Eye (tissue), 1 donor: ENCODE data around the gene LCN9.

ENCODE experiments used
- DNase-seq: peaks from one replicate; pipeline ENCODE4 v3.0.0-alpha.2; 2015

The LCN9 gene

DNA sequence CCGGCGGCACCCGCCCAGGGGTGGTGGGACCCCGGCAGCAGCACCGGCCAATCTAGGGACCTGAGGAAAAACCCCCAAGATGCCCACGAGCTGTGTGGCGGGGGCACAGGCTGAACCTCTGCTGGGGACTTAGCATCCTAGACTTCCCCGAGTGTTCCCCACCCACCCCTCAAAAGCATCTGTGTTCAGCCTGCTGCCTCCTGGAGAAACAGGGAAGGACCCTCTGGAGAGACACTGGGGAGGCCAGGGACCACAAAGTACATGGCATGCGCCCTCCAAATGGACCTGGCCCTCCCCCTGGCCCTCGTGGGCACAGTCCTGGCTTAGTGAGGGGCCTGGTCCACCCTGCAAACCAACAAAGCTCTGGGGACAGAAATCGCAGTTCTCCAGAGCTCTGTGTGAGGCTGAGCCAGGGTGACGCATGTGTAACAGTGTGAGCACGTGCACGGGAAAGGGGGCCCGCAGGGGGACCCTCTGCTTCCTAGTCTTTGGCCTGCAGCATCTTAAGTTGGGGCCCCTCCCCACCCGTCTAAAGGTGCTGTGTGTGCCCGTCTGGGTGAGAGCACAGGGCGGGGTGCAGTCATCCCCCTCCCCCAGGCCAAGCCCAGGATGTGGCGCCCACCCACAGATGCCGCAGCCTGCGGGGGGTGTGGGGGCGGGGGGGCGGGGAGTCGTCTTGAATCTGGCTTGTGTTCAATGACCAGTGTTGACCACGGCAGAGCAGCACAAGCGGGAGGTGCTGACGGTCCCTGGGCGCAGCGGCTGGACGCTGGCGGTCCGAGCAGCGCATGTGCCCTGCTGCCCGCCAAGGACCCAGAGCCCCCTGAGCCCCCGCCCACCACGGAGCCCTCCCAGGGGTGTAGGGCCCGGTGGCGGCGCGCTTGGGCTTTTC, 38.2 kb downstream of the LCN9 start:
- peak; percentile 75 for DNase-seq

DNA sequence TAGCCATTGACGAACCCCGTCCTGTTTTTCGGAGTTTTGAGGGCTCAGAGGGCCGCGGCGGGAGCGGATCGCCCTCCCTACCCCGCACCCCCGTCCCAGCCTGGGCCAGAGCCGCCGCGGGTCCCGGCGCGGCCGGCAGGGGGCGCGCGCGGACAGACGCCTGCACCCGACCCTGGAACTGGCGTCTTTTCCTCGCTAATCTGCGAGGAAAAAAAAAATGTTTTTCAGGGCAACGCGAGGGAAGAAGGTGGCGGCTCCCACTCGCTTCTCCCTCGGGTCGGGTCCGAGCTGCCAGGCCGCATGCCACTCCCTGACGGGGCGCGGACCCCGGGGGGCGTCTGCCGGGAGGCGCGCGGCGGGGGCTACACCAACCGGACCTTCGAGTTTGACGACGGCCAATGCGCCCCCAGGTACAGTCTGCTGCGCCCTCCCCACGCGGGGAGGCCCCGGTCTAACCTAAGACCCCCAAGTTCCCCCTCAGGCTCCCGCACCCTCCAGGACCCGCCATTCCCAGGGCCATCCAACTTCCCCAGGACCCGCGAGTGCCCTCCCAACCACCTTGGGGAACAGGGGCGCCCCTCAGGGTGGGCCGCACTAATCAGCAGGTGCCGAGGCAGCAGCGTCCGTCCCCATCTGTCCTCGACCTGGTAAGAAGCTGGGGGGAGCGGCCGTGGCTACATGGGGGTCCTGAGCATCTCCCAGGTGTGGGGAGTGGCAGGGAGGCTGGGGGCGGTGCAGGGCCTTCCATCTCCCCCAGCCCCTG, 39.0 kb downstream of the LCN9 start, which contains the start of gene KCNT1:
Gene KCNT1, plus strand, starts transcription at position 227 of the 763 bp plus-strand sequence. Its CDS starts 74 bp downstream, at position 301.
- peak; percentile 91 for DNase-seq

DNA sequence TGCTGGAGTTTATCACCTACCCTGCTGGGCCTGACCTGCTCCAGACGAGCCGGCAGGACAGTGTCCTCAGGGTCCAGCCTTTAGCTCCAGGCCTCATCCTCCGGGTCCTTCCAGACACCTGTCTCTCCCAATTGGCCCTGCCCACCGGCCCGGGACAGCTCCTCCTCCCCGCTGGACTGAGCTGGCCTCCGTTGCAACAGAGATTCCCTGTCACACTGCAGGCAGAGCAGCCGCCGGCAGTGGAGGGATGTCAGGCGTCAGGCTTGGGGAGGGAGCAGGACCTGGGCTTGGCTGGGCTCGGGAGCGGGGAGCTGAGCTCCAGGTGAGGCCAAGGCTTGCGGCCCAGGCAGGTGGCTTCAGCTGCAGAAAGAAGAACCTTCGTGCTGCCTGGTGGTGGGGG, 40.6 kb downstream of the LCN9 start:
- DNase-seq, result no peak

DNA sequence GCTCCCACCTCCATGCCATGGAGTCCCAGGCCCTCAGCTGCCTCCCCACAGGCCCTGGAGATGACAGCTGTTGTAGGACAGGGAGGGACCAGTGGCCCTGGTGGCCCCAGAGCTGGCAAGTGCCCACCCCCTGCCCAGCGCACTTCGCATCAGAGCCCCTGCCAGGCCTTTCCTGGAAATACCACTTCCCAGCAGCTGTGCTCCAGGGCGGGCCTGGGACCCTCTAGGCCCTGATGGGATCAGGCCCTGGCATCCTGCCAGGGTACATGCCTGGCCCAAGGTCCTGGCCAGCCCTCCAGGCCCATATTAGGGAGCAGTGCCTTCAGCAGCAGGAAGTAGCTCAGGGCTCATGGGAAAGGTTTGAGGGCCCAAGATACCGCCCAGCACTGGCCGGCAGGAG, 41.4 kb downstream of the LCN9 start:
- no peak for DNase-seq

DNA sequence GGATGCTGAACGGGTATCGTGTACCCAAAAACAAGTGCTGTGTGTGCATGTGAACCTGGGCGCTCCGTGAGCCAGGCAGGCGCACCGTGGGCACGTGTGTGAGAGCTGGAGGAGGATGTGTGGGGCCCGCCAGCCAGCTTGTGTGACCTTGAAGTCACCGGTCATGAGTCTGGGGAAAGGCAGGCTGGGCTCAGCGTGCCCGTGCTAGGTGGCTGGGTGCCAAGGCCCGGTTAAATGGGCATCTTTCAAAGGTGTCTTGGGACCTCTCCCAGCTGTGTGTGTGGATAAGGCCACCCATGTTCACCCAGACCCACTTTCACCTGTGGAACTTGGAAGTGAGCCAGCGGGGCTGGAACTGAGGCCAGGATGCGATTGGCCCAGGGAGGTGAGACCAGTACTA, 42.3 kb downstream of the LCN9 start:
- no peak for DNase-seq

DNA sequence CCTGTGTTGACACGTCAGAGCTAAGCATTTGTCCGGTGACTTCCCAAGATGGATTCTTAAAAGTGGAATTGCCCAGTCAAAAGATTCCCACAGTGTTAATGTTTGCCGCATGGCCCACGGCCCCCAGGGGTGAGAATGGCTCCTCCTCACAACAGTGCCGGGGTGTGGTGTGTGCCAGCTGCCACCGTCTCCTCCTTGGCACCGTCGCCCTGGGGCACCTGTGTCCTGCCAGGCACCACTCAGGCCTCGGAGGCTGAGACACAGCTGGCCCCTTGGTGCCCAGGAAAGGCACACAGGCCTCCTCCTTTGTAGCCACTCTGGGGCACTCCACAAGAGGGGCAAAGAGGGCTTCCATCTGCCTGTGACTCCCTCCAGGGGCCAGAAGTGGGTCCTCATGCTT, 43.2 kb downstream of the LCN9 start:
- no peak for DNase-seq

DNA sequence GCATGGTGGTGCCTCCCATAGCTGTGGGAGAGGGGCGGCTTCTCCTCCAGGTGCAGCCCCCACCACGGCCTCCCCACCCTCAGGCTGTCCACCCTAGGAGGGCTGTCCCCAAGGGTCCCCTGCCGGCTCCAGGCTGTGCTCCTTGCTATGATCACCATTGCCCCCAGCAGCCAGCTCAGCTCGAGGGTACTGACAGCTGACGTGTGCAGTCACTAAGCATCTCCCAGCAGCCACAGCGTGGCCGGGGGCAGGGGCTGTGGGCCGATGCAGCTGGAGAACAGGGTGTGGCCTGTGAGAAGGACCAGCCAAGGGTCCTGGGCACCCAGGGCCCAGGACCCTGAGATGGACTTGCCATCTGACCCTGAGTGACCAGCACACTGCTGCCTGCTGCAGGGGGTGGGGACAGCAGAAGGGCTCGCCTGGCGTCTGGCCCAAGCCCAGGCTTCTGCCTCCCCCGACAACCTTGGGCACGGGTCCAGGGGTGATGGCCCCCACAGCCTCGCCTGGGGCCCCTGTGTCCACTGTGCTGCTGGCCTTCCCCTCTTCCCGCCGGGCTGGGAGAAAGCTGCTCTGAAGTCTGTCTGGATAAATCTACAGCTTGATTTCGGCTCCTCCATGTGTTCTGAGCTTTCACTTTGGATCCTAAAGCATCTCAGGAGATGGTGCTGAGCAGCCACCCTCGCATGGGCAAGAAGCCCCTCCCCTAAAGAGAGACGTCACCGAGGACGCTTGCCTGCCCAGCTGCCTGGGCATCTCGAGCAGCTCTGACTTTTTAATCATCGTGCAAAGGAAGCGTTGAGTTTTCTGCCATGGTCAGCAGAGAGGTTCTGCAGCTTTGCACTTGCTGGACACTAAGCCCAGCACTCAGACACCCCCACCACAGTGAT, 44.4 kb downstream of the LCN9 start:
- DNase-seq, result no peak

DNA sequence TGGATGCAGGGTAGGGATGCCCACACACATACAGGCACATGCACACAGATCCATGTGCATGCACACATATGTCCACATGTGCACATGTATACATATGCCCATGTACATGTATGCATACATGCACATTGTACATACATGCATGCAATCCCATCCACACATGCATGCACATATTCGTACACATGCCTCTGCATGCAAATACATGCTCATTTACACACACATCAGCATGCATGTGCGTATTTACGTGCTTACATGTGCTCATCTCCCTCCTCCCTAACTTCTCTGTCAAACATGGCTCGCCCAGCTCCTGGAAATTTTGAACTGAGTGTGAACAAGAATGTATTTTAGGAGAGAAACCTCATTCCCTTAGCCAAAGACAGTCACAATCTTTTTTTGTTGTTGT, 45.1 kb downstream of the LCN9 start:
- DNase-seq, result no peak

DNA sequence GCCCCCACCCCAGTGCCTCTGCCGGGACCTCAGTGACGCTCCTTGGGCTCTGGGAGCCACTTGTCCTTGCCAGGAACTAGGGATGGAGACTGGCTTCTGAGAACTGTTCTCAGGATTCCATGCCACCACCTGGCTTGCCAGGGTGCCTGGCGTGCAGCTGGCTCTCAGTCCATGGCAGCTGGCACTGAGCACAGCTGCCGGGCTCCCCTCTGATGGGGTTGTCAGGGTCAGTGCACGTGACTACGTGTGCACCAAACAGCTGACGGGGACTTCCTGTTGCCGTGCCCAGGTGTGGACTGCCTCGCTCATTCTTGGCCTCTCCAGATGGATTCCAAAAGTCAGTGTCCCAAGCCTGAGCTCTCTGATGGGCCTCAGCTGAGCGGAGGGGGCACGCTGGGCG, 48.3 kb downstream of the LCN9 start:
- no peak for DNase-seq

DNA sequence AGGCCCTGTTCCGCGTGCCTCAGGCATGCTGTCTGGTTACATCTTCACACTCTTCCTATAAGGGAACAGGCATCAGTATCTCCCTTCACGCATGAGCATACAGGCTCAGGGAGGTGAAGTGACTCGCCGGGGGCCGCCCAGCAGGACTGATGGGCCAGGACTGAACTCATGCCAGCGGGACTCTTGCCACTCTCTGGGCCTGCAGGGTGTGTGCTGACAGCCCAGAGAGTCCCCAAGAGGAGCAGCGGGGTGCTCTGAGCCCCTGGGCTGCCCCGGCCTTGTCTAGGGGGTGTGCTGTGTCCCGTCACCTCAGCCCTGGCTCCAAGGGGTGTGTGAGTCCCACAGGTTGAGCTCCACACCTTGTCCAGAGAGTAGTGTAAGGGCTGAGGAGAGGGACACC, 48.8 kb downstream of the LCN9 start:
- no peak for DNase-seq

DNA sequence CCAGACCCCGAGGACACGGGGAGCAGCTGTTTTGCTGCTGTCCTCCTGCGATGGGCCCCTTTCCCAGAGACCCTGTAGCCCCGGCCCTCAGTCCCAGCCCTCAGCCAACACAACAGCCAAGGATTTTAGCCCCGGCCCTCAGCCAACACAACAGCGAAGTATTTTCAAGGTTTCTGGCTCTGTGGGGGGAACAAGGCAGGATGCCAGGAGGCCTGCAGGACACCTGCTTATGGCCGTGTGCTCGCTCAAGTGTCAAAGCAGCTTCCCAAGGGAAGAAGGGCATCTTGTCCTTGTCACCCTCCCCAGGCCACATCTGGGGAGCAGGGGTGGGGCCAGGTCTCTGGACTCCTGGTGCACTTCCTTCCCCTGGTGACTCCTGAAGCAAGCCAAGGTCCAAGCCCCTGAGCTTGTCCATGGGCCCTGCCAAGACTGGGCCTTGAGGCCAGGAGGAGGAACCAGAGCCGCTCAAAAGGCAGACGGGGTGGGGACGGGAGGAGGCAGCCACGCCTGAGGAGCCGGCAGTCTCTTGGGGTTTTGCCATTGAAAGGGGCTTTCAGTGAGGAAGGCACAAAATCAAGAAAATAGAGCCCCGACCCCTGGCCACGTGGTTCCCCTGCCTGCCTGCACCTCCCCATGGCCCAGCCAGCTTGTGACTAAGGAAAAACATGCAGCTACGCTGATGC, 49.6 kb downstream of the LCN9 start:
- peak; percentile 35 for DNase-seq

DNA sequence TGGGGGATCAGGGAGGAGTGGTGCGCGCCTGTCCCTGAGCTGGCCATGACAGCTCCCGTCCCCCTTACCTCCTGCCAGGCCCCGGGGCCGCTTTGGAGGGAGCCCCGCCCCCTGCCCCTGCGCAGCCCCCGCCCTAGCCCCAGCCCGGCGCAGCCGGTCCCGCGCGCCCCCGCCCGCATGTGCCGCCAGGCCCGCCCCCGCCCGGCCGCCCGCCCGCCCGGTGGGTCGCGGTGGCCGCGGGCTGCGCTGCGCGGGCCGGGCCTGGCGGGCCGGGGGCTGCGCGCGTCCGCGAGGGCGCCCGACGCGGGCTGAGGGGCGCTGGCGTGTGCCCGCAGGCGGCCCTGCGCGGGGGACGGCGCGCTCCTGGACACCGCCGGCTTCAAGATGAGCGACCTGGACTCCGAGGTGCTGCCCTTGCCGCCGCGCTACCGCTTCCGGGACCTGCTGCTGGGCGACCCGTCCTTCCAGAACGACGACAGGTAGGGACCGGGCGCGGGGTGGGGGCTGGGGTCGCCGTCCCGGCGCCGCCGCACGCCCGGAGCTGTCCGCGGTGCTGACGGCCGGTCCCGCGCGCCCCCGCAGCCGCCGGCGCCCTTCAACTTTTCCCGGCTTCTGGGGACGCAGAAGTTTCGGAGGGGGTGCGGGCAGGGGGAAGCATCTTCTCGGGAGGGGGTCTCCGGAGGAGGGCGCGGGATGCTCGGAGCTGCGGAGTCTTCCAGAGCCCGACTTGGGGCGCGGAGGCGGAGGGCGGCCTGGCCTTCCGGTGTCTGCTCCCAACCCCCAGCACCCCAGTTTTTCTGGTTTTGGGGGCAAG, 51.3 kb downstream of the LCN9 start:
- peak; percentile 65 for DNase-seq

DNA sequence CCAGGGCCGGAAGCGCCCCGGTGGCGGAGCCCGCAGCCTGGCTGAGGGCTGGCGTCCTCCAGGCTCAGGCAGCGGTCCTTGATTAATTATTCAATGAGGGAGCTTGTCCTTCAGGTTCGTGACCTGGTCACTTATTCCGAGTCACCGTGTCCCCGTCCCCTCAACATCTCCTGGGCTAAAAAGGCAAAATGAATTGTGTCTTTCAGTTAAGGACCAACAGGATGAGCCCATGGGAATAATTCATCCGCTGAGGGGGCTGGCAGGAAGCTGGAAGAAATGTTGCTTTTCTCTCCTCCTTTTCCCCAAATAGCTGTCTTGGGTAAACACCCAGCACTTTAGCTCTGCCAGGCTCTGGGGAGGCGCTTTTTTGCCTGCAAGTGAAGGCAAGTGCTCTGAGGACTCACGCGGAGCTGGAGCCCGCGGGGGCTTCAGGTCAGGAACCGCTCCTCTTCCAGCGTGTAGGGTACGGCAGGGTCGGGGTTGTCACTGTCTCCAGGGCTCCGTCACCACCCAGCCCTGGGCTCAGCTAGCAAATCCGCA, 52.0 kb downstream of the LCN9 start:
- no peak for DNase-seq

DNA sequence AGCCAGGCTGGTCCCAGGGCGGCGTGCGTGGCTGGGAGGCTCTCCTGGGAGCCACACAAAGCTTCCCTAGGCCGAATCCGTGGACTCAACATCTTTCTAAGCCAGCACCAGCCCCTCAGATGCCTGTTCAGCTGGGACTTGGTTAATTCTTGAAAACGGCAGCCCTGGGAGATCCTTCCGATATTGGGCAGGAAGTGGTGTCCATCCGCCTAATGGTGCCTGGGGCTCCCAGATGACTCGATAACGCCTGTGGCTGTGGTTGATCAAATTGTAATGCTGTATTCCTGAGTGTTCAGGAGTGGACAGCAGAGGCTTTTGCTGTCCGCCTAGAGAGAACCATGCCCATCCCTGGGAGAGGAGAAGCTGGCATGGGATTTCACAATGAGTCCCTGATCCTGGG, 52.9 kb downstream of the LCN9 start:
- no peak for DNase-seq
